Spleen (tissue), 7 donors: Measurements from ENCODE around the gene ALCAM.

Source experiments
- POLR2A ChIP-seq, 3 donors: fragments of 450-650 bp; IDR thresholded peaks; one replicate each; pipeline ENCODE4 v1.5.1; 2017; ENCODE audit warnings: antibody characterized with exemption in 3 of 3, mild to moderate bottlenecking in 1 of 3
- TF ChIP-seq, protein P1 (sequence below), 11 experiments: fragments of 200-600 bp in 7 of 11; fragments of 450-650 bp in 4 of 11; sonication (generic) in 4 of 11; IDR thresholded peaks in 8 of 11; conservative IDR thresholded peaks in 3 of 11; 1 replicate in 7 of 11; 2 replicates in 4 of 11; pipeline versions ENCODE4 v1.4.0 to v1.8.0; 2016 to 2021; ENCODE audit warnings: antibody characterized with exemption in 11 of 11, inconsistent platforms in 4 of 11, mild to moderate bottlenecking in 1 of 11
- donor health status: DM: no; HTN: no; CAD: no; lungs with moderate emphysema.
- donor health status: DM: no; HTN: no; CAD: no.
- donor health status: DM: no; HTN: no; CAD: no.

DNA sequence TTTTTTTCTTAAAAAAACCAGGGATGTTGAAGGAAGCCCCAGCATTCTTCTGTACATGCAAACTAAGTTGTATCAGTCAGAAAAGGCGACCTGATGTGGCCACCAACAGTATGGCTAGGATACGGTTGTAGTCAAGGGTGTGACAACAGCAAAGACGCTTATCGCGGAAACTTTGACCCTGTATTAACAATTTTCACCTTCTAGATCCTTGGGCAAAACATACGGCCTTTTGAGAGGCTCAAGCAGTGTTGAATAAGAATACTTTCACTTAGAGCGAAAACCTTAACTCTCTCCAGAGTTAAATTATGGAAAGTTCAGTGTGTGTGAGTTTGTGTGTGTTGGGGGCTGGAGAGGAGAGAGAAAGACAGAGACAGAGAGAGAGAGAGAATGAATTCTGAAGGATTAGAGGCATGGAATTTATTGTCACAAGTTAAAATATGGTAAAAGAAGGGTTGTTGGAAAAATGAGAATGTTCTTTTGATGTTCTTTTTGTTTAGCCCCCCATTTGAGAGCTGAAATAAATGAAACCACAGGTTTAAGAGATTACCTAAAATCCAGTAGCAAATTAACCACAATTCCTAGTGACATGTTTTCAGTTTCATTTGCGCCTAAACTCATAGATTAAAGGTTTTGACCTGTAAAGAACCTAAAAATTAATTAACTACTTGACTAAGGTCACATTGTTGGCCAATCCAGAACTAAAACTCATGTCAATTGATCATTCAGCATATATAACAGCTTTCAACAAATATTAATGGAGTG lies 9.2 kb downstream of the ALCAM start:
- TF ChIP-seq, protein P1, sequence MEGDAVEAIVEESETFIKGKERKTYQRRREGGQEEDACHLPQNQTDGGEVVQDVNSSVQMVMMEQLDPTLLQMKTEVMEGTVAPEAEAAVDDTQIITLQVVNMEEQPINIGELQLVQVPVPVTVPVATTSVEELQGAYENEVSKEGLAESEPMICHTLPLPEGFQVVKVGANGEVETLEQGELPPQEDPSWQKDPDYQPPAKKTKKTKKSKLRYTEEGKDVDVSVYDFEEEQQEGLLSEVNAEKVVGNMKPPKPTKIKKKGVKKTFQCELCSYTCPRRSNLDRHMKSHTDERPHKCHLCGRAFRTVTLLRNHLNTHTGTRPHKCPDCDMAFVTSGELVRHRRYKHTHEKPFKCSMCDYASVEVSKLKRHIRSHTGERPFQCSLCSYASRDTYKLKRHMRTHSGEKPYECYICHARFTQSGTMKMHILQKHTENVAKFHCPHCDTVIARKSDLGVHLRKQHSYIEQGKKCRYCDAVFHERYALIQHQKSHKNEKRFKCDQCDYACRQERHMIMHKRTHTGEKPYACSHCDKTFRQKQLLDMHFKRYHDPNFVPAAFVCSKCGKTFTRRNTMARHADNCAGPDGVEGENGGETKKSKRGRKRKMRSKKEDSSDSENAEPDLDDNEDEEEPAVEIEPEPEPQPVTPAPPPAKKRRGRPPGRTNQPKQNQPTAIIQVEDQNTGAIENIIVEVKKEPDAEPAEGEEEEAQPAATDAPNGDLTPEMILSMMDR (IDR thresholded peaks at IDR 0.05 in 8 of 11, conservative IDR thresholded peaks at IDR 0.05 in 3 of 11): no peak
- TF ChIP-seq POLR2A (IDR thresholded peaks at IDR 0.05): no peak
